A549 (cell line): Measurements from ENCODE around the gene ARMH1.

Experiments
- CBX2 ChIP-seq: fragments of 200-600 bp; sonication (generic); IDR thresholded peaks from 2 replicates; pipeline ENCODE4 v1.6.1; 2016; ENCODE audit warnings: low read depth, mild to moderate bottlenecking, borderline replicate concordance
- EHMT2 ChIP-seq: fragments of 200-600 bp; sonication (generic); IDR thresholded peaks from 2 replicates; pipeline ENCODE4 v1.6.1; 2016; ENCODE audit warnings: antibody characterized with exemption, low read depth, mild to moderate bottlenecking, moderate library complexity
- HDAC2 ChIP-seq: fragments of 200-600 bp; sonication (generic); IDR thresholded peaks from 2 replicates; pipeline ENCODE4 v1.6.1; 2016
- KDM1A ChIP-seq: fragments of 200-600 bp; sonication (generic); IDR thresholded peaks from 2 replicates; pipeline ENCODE4 v1.6.1; 2016; ENCODE audit warnings: low read depth, mild to moderate bottlenecking
- MYC ChIP-seq: IDR thresholded peaks from 2 replicates; pipeline ENCODE4 v1.6.1; 2012; ENCODE audit warnings: mild to moderate bottlenecking, inconsistent platforms, low read length, improper control_type of control experiment, borderline replicate concordance
- POLR2A ChIP-seq: IDR thresholded peaks from 2 replicates; pipeline ENCODE4 v1.6.1; 2012; ENCODE audit warnings: mild to moderate bottlenecking, low read length
- RNF2 ChIP-seq: fragments of 200-600 bp; sonication (generic); IDR thresholded peaks from 2 replicates; pipeline ENCODE4 v1.6.1; 2016; ENCODE audit warnings: low read depth, mild to moderate bottlenecking, antibody characterized with exemption, moderate library complexity, borderline replicate concordance
- TF ChIP-seq, protein P1 (sequence below): fragments of >200 bp; sonication (Bioruptor Twin); formaldehyde crosslinking; IDR thresholded peaks from 3 replicates; pipeline ENCODE4 v1.5.1; 2016
- TF ChIP-seq, protein P2 (sequence below): IDR thresholded peaks from 2 replicates; pipeline ENCODE4 v1.6.1; 2012

DNA sequence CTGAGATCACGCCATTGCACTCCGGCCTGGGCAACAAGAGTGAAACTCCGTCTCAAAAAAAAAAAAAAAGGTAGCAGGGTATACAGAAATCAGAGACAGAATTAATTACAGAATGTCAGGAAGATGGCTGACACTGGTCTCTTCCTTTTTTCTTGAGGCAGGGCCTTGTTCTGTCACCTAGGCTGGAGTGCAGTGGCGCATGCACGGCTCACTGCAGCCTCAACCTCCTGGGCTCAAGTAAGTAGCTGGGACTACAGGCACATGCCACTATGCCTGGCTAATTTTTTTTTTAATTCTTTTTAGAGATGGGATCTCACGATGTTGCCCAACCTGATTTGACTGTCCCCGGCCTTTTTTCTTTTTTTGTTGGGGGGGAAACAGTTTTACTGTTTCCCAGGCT, 40.0 kb downstream of the ARMH1 start:
- TF ChIP-seq, protein P1, sequence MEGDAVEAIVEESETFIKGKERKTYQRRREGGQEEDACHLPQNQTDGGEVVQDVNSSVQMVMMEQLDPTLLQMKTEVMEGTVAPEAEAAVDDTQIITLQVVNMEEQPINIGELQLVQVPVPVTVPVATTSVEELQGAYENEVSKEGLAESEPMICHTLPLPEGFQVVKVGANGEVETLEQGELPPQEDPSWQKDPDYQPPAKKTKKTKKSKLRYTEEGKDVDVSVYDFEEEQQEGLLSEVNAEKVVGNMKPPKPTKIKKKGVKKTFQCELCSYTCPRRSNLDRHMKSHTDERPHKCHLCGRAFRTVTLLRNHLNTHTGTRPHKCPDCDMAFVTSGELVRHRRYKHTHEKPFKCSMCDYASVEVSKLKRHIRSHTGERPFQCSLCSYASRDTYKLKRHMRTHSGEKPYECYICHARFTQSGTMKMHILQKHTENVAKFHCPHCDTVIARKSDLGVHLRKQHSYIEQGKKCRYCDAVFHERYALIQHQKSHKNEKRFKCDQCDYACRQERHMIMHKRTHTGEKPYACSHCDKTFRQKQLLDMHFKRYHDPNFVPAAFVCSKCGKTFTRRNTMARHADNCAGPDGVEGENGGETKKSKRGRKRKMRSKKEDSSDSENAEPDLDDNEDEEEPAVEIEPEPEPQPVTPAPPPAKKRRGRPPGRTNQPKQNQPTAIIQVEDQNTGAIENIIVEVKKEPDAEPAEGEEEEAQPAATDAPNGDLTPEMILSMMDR, result no peak
- no peak for TF ChIP-seq HDAC2
- TF ChIP-seq, protein P2, sequence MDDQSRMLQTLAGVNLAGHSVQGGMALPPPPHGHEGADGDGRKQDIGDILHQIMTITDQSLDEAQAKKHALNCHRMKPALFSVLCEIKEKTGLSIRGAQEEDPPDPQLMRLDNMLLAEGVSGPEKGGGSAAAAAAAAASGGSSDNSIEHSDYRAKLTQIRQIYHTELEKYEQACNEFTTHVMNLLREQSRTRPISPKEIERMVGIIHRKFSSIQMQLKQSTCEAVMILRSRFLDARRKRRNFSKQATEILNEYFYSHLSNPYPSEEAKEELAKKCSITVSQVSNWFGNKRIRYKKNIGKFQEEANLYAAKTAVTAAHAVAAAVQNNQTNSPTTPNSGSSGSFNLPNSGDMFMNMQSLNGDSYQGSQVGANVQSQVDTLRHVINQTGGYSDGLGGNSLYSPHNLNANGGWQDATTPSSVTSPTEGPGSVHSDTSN, result no peak
- TF ChIP-seq CBX2, result no peak
- TF ChIP-seq POLR2A, result no peak
- TF ChIP-seq KDM1A, result no peak
- TF ChIP-seq EHMT2, result no peak
- TF ChIP-seq RNF2, result no peak
- TF ChIP-seq MYC, result no peak
